ENCODE results near the gene VPS37D.

- TF ChIP-seq CTCF (IDR thresholded peaks at IDR 0.05; ENCODE audit: low read length) (no peak), EZH2 (optimal IDR thresholded peaks at IDR 0.05; ENCODE audit: low read depth, low read length) (no peak)
These were observed 22.8 kb upstream of the VPS37D start for GRCh38 chr7:73644688-73645286.
